ENCODE results near the gene SAMD13.

GRCh38 chr1:84339503-84339902, 38.0 kb downstream of the SAMD13 start:
- TF ChIP-seq EP300 (IDR thresholded peaks at IDR 0.05; ENCODE audit: borderline replicate concordance in 1 of 2, low read depth in 2 of 2, low read length in 2 of 2) (no peak), POLR2A (IDR thresholded peaks at IDR 0.05; ENCODE audit: control extremely low read depth in 1 of 2, low read depth in 2 of 2, low read length in 2 of 2) (no peak), CEBPB (IDR thresholded peaks at IDR 0.05; ENCODE audit: low read depth, low read length) (no peak), POLR2AphosphoS5 (IDR thresholded peaks at IDR 0.05; ENCODE audit: low read depth, low read length) (no peak), TCF12 (IDR thresholded peaks at IDR 0.05; ENCODE audit: low read depth, low read length) (no peak), JUN (IDR thresholded peaks at IDR 0.05; ENCODE audit: low read depth, low read length) (no peak), CTCF (IDR thresholded peaks at IDR 0.05; ENCODE audit: control extremely low read depth in 1 of 3, insufficient read depth in 1 of 3, low read depth in 1 of 3, low read length in 3 of 3) (no peak)
